Keratinocyte (primary cell): ENCODE data around the gene RAB21. TPM values are rescaled to one million over a fixed set of nuclear protein-coding genes. Genes with fewer than 3 reads are reported as not detected.

ENCODE experiments used
- DNase-seq: peaks from one replicate; pipeline ENCODE4 v3.0.0-alpha.2; 2011; ENCODE audit warnings: low read depth, missing footprints, low spot score
- FAIRE-seq: peaks from 2 replicates; lab custom pipeline; 2011; peaks lifted over from hg19 to GRCh38; lab: Jason Lieb, UNC
- H2AFZ ChIP-seq: 2 replicates; pipeline ENCODE4 v1.6.0; 2012; ENCODE audit warnings: low read length, control low read depth, inconsistent platforms; ENCODE audit not compliant: control insufficient read depth
- H3K27ac ChIP-seq: 2 replicates; pipeline ENCODE4 v1.5.1; 2011; ENCODE audit warnings: low read length; ENCODE audit not compliant: control insufficient read depth, insufficient read depth
- H3K27me3 ChIP-seq: 3 replicates; pipeline ENCODE4 v1.6.0; 2011; ENCODE audit warnings: low read length; ENCODE audit not compliant: control insufficient read depth, insufficient read depth; ENCODE audit errors: extremely low read depth
- H3K36me3 ChIP-seq, 2 experiments: 2 replicates in 1 of 2; 3 replicates in 1 of 2; pipeline ENCODE4 v1.5.1; 2011; ENCODE audit warnings: low read length in 2 of 2, mild to moderate bottlenecking in 1 of 2; ENCODE audit not compliant: control insufficient read depth in 2 of 2, insufficient read depth in 2 of 2; ENCODE audit errors: extremely low read depth in 1 of 2
- H3K4me1 ChIP-seq: 3 replicates; pipeline ENCODE4 v1.5.1; 2011; ENCODE audit warnings: low read length; ENCODE audit not compliant: control insufficient read depth, insufficient read depth; ENCODE audit errors: extremely low read depth
- H3K4me2 ChIP-seq: 3 replicates; pipeline ENCODE4 v1.6.0; 2011; ENCODE audit warnings: low read depth, low read length; ENCODE audit not compliant: control insufficient read depth, insufficient read depth; ENCODE audit errors: extremely low read depth
- H3K4me3 ChIP-seq, 3 experiments: fragments of 200-600 bp in 1 of 3; sonication (generic) in 1 of 3; 2 replicates in 2 of 3; 3 replicates in 1 of 3; pipeline ENCODE4 v1.5.1; 2011 to 2016; ENCODE audit warnings: low read length in 3 of 3, mild to moderate bottlenecking in 3 of 3, control low read depth in 2 of 3, inconsistent platforms in 1 of 3, low read depth in 1 of 3, mixed read lengths in 1 of 3, mixed run types in 1 of 3, moderate library complexity in 1 of 3; ENCODE audit not compliant: control insufficient read depth in 2 of 3, insufficient read depth in 2 of 3; ENCODE audit errors: extremely low read depth in 1 of 3
- H3K79me2 ChIP-seq: 2 replicates; pipeline ENCODE4 v1.6.0; 2012; ENCODE audit warnings: low read length; ENCODE audit not compliant: control insufficient read depth, insufficient read depth
- H3K9ac ChIP-seq: 3 replicates; pipeline ENCODE4 v1.6.0; 2011; ENCODE audit warnings: low read length; ENCODE audit not compliant: control insufficient read depth, insufficient read depth; ENCODE audit errors: extremely low read depth
- H3K9me1 ChIP-seq: 3 replicates; pipeline ENCODE4 v1.6.0; 2011; ENCODE audit warnings: low read length; ENCODE audit not compliant: control insufficient read depth, insufficient read depth; ENCODE audit errors: extremely low read depth
- H3K9me3 ChIP-seq: 2 replicates; pipeline ENCODE4 v1.5.1; 2012; ENCODE audit warnings: low read depth, low read length; ENCODE audit not compliant: control insufficient read depth
- H4K20me1 ChIP-seq: 3 replicates; pipeline ENCODE4 v1.6.0; 2011; ENCODE audit warnings: low read length; ENCODE audit not compliant: control insufficient read depth, insufficient read depth; ENCODE audit errors: extremely low read depth
- CTCF ChIP-seq, 3 experiments: IDR thresholded peaks in 1 of 3; conservative IDR thresholded peaks in 1 of 3; optimal IDR thresholded peaks in 1 of 3; 2 replicates in 2 of 3; 3 replicates in 1 of 3; pipeline versions ENCODE3 to v1.5.1; 2011; ENCODE audit warnings: low read length in 3 of 3, mild to moderate bottlenecking in 3 of 3, moderate library complexity in 2 of 3, control low read depth in 1 of 3, inconsistent platforms in 1 of 3; ENCODE audit not compliant: insufficient read depth in 2 of 3; ENCODE audit errors: extremely low read depth in 1 of 3
- EZH2 ChIP-seq: IDR thresholded peaks from one replicate; pipeline ENCODE4 v1.6.1; 2012; ENCODE audit warnings: inconsistent platforms, mild to moderate bottlenecking, low read length, moderate library complexity
- dilution Hi-C: fragments of 300-500 bp; cut with MboI; formaldehyde crosslinking; loops from one replicate; pipeline ENCODE4 v1.7.0; 2020; ENCODE audit warnings: low sequenced_read_pairs; ENCODE audit not compliant: extremely low pct_ligation_motif_present
- polyA plus RNA-seq, 5 experiments: library from polyadenylated mRNA; depleted of rRNA in 3 of 5; stranded (reverse) in 3 of 5; stranded (forward) in 1 of 5; unstranded in 1 of 5; fragments of >200 nt; gene quantifications; 1 replicate in 1 of 5; 2 replicates in 3 of 5; 3 replicates in 1 of 5; pipeline versions ENCODE4 v1.2.1 to v1.2.3, GENCODE V29; 2011 to 2012; ENCODE audit warnings: missing spikeins in 2 of 5, low read depth in 1 of 5, low replicate concordance in 1 of 5

Gene RAB21
- polyA plus RNA-seq, 1 donor (not counting 4 experiments of a cell fraction or from before 2014, with no cell fraction given) = 21.9 TPM

DNA sequence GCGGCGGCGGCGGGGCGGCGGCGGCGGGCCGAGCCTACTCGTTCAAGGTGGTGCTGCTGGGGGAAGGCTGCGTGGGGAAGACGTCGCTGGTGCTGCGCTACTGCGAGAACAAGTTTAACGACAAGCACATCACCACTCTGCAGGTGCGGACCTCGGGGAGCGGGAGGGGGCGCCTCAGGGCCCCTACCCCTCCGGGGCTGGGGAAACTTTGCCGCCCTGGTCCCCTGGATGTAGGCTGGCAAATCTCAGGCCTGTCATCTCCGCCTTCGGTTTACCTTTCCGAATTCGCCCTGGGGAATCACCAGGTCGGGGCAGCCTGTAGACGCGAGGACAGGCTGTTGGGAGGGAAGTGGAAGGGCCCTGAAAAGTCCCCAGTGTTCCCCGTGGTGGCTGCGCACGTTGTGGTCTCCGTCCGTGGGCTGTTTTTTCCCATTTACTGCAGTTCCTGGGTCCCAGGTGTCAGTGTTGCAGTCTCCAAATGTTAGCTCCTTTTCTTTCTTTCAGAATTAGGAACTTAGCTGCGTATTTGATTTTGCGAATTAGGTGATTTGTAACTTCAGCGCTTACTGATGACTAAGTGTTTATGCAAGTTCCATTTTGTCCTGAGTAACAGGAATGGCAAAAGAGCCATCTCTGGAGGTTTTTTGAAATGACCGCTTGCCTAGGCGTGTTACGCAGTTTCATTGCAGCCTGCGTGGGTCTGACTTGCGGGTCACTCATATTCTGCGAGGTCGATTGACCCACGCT, 656 bp downstream of the RAB21 start:
- Histone ChIP-seq H3K9me3 (peaks cover 9% of the 10 kb centered on the region), H3K36me3 (peaks cover 2 to 19% of the 10 kb centered on the region in 2 experiments), H3K4me3 (peak overlapping the region; percentile 84 to 97 (median 96)), H3K79me2 (peaks cover 53% of the 10 kb centered on the region), H4K20me1 (no peaks in the 10 kb centered on the region), H3K27me3 (no peaks in the 10 kb centered on the region), H3K27ac (peak overlapping the region; percentile 98), H3K9me1 (no peaks in the 10 kb centered on the region), H3K9ac (peak overlapping the region; percentile 98), H3K4me2 (peak overlapping the region; percentile 80), H3K4me1 (peaks cover 15% of the 10 kb centered on the region), H2AFZ (peak overlapping the region; percentile 86)
- dilution Hi-C loops = no loop called here
- TF ChIP-seq EZH2 (no peak), CTCF (optimal IDR thresholded peaks at IDR 0.05 in 1 of 3, IDR thresholded peaks at IDR 0.05 in 1 of 3, conservative IDR thresholded peaks at IDR 0.05 in 1 of 3; ENCODE audit: extremely low read depth in 1 of 3, insufficient read depth in 2 of 3, low read length in 3 of 3) (peak in 1 of 3 experiments; percentile 13)
- no peak for DNase-seq
- peak; percentile 34 for FAIRE-seq

DNA sequence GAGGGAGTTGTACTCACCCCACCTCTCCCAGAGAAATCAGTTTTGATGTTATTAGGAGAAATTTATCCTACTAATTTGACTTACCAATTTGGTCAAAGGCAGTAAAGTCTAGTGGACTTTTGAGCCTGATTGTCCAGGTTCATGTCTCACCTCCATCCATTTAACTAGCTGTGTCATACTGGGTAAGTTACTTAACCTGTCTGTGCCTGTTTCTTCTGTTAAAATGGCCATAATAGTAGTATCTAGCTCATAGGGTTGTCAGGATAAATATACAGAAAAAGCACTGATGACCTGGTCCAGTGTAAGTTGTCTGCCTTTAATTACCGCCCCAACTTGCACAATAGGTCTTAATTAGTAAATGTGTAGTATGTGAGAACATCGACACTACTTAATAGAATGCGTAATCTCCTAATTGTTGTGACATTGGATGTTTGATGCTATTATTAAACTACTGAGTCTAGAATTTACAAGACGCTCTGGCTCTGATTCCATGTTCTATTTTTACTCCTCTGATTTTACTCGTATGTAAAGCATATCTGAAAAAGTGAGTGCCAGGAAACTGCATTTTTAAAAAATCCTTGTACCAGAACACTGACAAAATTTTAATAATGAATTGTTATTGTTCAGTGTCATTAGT, 1.5 kb downstream of the RAB21 start:
- Histone ChIP-seq H3K4me3 (peak overlapping the region; percentile 84 to 97 (median 96)), H3K36me3 (peaks cover 2 to 19% of the 10 kb centered on the region in 2 experiments), H2AFZ (no peak overlapping the region), H4K20me1 (no peaks in the 10 kb centered on the region), H3K27me3 (no peaks in the 10 kb centered on the region), H3K9ac (peak overlapping the region; percentile 98), H3K9me1 (no peaks in the 10 kb centered on the region), H3K27ac (peak overlapping the region; percentile 98), H3K4me1 (peaks cover 15% of the 10 kb centered on the region), H3K4me2 (peak overlapping the region; percentile 80), H3K9me3 (peaks cover 11% of the 10 kb centered on the region), H3K79me2 (peaks cover 62% of the 10 kb centered on the region)
- FAIRE-seq (no peak), DNase-seq (no peak)
- TF ChIP-seq CTCF (optimal IDR thresholded peaks at IDR 0.05 in 1 of 3, IDR thresholded peaks at IDR 0.05 in 1 of 3, conservative IDR thresholded peaks at IDR 0.05 in 1 of 3; ENCODE audit: extremely low read depth in 1 of 3, insufficient read depth in 2 of 3, low read length in 3 of 3) (no peak), EZH2 (no peak)
- dilution Hi-C loops = no loop called here
